HG03280 (cell line): ENCODE data around the gene NDUFA5.
"Not testable (repeated sequence)": the region's sequence is repeated elsewhere in the genome, so short reads cannot be mapped to it uniquely, and the experiment has no call there.

ENCODE experiments used
- ATAC-seq: cut with Tn5 transposase; IDR thresholded peaks from one replicate; pipeline ENCODE4 v1.9.1; 2021; ENCODE audit warnings: mild to moderate bottlenecking, moderate library complexity; ENCODE audit not compliant: unreplicated experiment

Gene NDUFA5

DNA sequence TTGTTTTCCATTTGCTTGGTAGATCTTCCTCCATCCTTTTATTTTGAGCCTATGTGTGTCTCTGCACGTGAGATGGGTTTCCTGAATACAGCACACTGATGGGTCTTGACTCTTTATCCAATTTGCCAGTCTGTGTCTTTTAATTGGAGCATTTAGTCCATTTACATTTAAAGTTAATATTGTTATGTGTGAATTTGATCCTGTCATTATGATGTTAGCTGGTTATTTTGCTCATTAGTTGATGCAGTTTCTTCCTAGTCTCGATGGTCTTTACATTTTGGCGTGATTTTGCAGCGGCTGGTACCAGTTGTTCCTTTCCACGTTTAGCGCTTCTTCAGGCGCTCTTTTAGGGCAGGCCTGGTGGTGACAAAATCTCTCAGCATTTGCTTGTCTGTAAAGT is 31.1 kb downstream of the NDUFA5 start:
- ATAC-seq = not testable (repeated sequence)

DNA sequence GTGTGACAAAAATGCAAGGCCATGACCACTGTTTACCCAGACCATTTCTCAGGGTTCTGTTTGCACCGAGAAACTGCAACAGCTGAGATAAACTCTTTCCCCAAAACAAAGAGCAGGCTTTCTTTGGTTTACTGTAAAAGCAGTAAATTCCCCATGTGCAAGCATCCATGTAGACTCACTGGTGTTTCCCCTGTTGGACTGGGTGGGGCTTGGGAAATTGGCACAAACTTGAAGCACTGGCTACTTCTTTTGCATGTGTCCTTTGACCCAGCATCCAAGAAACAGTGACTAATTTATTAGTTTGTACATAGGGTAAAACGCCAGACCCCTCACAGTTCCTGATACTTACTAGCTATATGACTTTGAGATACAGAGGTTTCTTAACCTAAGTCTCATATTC is 35.6 kb downstream of the NDUFA5 start:
- no peak for ATAC-seq

DNA sequence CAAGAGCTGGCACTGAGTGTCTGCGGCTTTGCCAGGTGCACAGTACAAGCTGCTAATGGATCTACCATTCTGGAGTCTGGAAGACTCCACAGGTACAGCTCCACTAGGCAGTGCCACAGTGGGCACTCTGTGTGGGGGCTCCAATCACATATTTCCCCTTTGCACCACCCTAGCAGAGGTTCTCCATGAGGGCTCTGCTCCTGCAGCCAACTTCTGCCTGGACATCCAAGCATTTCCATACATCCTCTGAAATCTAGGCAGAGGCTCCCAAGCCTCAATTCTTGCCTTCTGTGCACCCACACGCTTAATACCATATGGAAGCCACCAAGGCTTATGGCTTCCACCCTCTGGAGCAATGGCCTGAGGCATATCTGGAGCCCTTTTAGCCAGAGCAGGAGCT is 52.4 kb downstream of the NDUFA5 start:
- ATAC-seq = no peak

DNA sequence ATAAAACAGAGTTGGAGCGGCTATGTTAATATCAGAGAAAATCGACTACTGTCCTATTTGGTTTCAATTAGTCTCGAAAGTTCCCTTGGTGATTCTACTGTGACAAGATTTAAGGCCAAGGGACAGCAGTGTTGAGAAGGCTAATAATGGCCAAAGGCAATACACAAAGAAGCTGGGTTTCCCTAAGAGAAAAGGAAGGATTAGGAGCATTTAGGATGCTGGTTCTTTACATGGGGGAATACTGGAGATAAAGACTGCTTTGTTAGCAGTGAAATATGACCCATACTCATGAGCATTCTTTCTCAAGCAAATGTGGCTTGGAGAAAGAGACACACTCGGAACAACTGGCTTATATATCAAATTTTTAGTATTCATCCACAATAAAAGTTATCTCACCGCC is 55.4 kb downstream of the NDUFA5 start:
- ATAC-seq = no peak

DNA sequence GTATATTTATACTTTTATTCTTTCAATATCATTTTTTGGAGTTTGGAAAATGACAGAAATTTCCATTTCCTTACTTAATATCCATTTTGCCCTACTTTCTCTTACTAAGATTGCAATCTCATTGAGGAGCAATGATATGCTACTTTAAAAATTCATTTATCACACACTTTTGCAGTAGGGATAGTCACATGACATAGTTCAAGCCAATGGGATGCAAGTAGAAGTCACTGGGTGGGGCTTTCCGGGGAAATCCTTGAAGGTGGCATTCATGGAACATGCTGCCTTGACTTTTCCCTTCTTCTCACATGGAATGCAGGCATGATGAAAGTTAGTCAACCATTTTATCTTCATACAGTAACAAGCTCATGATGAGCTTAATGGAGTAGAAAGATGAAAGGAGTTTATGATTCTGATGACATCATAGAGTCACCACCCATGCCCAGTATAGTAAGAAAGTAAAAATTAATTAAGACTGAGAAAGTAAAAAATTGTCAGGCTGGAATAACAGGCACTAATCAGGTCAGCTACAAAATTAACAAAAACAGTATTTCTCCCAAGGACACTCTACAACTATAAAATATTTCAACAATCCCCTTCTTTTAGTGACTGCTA is 56.6 kb downstream of the NDUFA5 start:
- no peak for ATAC-seq

DNA sequence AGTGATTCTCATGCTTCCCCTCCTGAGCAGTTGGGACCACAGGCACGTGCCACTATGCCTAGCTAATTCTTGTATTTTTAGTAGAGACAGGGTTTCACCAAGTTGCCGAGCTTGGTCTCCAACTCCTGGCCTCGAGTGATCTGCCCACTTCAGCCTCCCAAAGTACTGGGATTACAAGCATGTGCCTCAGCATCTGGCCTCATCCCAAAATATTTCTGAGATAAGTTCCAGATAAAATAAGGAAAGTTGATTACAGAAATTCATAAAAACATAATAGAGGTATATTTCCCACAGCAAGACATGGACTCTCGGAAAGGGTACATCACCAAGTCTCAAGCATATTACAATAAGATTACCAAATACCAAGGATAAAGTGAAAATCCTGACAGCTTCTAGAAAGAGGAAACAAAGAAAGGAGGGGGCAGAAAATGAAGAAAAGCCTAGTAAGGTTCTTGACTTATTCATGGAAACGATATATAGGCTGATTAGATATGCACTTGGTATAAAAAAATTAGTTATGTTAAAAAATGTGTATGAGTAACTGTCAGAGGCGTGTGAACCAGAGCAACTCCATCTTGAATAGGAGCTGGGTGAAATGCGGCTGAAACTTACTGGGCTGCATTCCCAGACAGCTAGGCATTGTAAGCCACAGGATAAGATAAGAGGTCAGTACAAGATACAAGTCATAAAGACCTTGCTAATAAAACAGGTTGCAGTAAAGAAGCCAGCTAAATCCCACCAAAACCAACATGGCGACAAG is 58.2 kb downstream of the NDUFA5 start:
- ATAC-seq = no peak

DNA sequence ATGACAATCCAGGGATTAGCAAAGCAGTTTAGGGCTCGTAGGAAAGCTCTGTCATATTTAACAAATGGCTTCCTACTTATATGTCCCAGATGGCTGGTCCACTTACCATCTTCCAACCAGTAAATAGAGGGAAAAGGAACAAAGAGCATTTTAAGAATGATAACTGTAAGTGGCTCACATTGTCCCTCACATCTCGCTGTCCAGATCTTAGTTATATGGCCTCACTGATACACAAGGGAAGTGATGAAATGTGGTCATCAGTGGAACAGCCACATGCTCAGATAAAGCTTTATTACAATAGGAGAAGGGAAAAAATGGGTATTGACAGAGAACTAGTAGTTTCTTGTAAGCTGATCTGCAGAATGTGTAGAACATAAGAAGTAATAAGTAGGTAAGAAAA is 59.0 kb downstream of the NDUFA5 start:
- no peak for ATAC-seq

DNA sequence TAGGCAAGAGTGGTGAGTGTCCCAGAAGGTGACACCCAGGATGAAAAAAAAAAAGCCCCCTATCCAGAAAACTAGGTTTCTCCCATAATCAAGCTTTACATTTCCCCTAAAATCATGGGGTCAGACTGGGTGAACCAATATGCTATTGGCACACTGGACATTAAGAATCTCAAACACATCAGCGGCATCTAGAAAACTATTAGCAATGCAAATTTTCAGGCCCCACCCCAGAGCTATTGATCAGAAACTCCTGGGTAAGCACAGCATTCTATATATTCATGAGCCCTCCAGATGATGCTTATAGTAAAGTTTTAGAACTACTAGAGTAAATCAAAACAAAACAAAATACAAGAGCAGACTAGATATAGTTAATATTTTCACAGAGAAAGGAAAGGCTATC is 59.6 kb downstream of the NDUFA5 start:
- ATAC-seq = no peak

DNA sequence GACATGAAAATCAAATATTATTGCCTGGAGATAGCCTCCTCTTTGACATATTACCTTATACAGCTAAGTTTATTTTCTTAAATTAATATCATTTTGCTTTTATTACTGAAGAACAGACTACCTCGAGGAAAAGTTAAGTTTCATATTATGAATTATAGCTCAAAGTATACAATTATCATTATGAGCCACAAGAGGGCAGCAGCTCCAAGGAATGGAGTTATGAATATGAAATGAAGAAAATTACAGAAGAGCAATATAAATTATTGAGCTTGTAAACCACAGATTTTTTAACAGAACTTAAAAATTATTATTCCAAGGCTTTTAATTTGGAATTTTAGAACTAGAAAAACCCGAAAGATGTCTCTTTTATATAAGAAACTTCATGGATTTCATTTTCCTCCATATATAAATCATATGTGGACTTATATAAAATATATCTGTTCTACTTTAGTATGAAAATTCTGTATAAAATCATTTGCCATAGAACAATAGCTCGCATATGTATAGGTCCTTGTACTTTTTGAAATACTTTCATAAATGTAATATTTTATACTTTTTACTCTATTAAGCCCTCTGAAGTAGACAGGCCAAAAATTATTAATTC is 63.3 kb downstream of the NDUFA5 start:
- peak; percentile 62 for ATAC-seq

DNA sequence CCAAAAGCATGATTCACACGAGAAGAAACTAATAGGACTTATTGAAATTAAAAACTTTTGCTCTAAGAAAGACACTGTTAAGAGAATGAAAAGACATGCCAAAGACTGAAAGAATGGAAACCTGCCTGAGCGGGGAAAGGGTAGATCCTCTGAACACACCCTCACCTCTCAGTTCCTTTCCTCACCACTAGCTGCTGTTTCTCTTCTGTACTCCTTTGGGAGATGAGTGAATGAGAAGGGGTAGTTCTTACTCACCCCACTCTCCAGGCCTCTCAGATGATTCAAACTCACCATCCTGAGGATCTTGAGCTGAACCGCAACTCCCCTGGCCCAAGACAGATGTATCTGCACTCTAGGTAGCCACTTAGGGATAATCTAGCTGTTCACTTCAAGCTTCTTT is 65.1 kb downstream of the NDUFA5 start:
- ATAC-seq = peak; percentile 75
